Activated CD4-positive, alpha-beta T cell treated with anti-CD3 and anti-CD28 coated beads for 48 hours (primary cell): ENCODE results near the gene PRKAG2.
"Not testable (repeated sequence)": the region's sequence is repeated elsewhere in the genome, so short reads cannot be mapped to it uniquely, and the experiment has no call there.

Source experiments
- DNase-seq: peaks from one replicate; pipeline ENCODE4 v3.0.0-alpha.2; 2020

Gene PRKAG2

GRCh38 chr7:151599401-151600227 lies 277.3 kb downstream of the PRKAG2 start:
- peak; percentile 21 for DNase-seq

GRCh38 chr7:151597541-151598444 lies 279.1 kb downstream of the PRKAG2 start:
- DNase-seq = no peak

- DNase-seq = no peak
Measured at GRCh38 chr7:151595702-151596350, 281.1 kb downstream of the PRKAG2 start.

GRCh38 chr7:151592868-151593486 lies 283.9 kb downstream of the PRKAG2 start:
- no peak for DNase-seq

- DNase-seq = no peak
Measured at GRCh38 chr7:151592330-151592729, 284.6 kb downstream of the PRKAG2 start.

- DNase-seq = no peak
Measured at GRCh38 chr7:151591866-151592265, 285.0 kb downstream of the PRKAG2 start.

GRCh38 chr7:151590850-151591771 lies 285.8 kb downstream of the PRKAG2 start:
- DNase-seq = no peak

GRCh38 chr7:151590071-151590849 lies 286.7 kb downstream of the PRKAG2 start:
- no peak for DNase-seq

- DNase-seq = no peak
Measured at GRCh38 chr7:151588982-151589381, 287.9 kb downstream of the PRKAG2 start.

- no peak for DNase-seq
Measured at GRCh38 chr7:151586531-151587260, 290.2 kb downstream of the PRKAG2 start.

- no peak for DNase-seq
Measured at GRCh38 chr7:151585744-151586393, 291.0 kb downstream of the PRKAG2 start.

- DNase-seq = no peak
Measured at GRCh38 chr7:151581741-151582140, 295.2 kb downstream of the PRKAG2 start.

- DNase-seq = no peak
Measured at GRCh38 chr7:151579644-151580043, 297.3 kb downstream of the PRKAG2 start.

GRCh38 chr7:151575410-151575809 lies 301.5 kb downstream of the PRKAG2 start:
- DNase-seq = no peak

- DNase-seq = not testable (repeated sequence)
Measured at GRCh38 chr7:151573046-151573445, 303.9 kb downstream of the PRKAG2 start.

GRCh38 chr7:151572136-151572535 lies 304.8 kb downstream of the PRKAG2 start:
- no peak for DNase-seq

- DNase-seq = no peak
Measured at GRCh38 chr7:151571471-151571870, 305.4 kb downstream of the PRKAG2 start.

- DNase-seq = no peak
Measured at GRCh38 chr7:151570366-151570915, 306.5 kb downstream of the PRKAG2 start.
